Subcutaneous abdominal adipose tissue (tissue), 5 donors: ENCODE measurements around the gene ST3GAL3.

Experiments used
- H3K27ac ChIP-seq: one replicate; pipeline ENCODE4 v1.7.0; 2013; ENCODE audit warnings: low read depth, mild to moderate bottlenecking, inconsistent platforms, low read length, moderate library complexity
- H3K27me3 ChIP-seq, 5 donors: one replicate each; pipeline ENCODE4 v1.7.0; 2013; ENCODE audit warnings: low read length in 5 of 5, inconsistent platforms in 1 of 5; ENCODE audit not compliant: control insufficient read depth in 5 of 5, insufficient read depth in 4 of 5
- H3K36me3 ChIP-seq, 5 donors: one replicate each; pipeline ENCODE4 v1.7.0; 2013; ENCODE audit warnings: low read length in 5 of 5; ENCODE audit not compliant: control insufficient read depth in 5 of 5, insufficient read depth in 5 of 5
- H3K4me1 ChIP-seq, 5 donors: one replicate each; pipeline ENCODE4 v1.7.0; 2013; ENCODE audit warnings: low read length in 5 of 5, mild to moderate bottlenecking in 3 of 5, moderate library complexity in 1 of 5; ENCODE audit not compliant: control insufficient read depth in 5 of 5, insufficient read depth in 5 of 5
- H3K4me3 ChIP-seq, 5 donors: one replicate each; pipeline ENCODE4 v1.7.0; 2013; ENCODE audit warnings: low read length in 5 of 5, low read depth in 1 of 5
- H3K9ac ChIP-seq, 5 donors: one replicate each; pipeline ENCODE4 v1.7.0; 2013; ENCODE audit warnings: low read length in 5 of 5, mild to moderate bottlenecking in 4 of 5, moderate library complexity in 3 of 5
- H3K9me3 ChIP-seq, 5 donors: one replicate each; pipeline ENCODE4 v1.7.0; 2013; ENCODE audit warnings: low read length in 5 of 5; ENCODE audit not compliant: control insufficient read depth in 5 of 5
- donor health status: healthy.
- donor health status: healthy.
- donor health status: healthy.
- donor health status: healthy.
- donor health status: healthy.

Gene ST3GAL3

GRCh38 chr1:43947874-43948437 lies 240.6 kb downstream of the ST3GAL3 start:
- Histone ChIP-seq H3K36me3 (peaks cover 7 to 18% (median 12%) of the 10 kb centered on the region in 5 donors), H3K9me3 (no peaks in the 10 kb centered on the region), H3K4me3 (peak overlapping the region; percentile 61 to 98 (median 93)), H3K27me3 (no peaks in the 10 kb centered on the region), H3K4me1 (peaks cover 4 to 33% (median 31%) of the 10 kb centered on the region in 5 donors), H3K27ac (no peak overlapping the region), H3K9ac (peak overlapping the region; percentile 89 to 100 (median 96))

GRCh38 chr1:43949678-43950077 lies 242.3 kb downstream of the ST3GAL3 start:
- Histone ChIP-seq H3K9ac (no peak overlapping the region), H3K4me1 (peaks cover 4 to 33% (median 31%) of the 10 kb centered on the region in 5 donors), H3K27me3 (no peaks in the 10 kb centered on the region), H3K36me3 (peaks cover 7 to 21% (median 12%) of the 10 kb centered on the region in 5 donors), H3K9me3 (no peaks in the 10 kb centered on the region), H3K27ac (no peak overlapping the region), H3K4me3 (no peak overlapping the region)

GRCh38 chr1:43951021-43951985 lies 244.0 kb downstream of the ST3GAL3 start:
- Histone ChIP-seq H3K9me3 (no peaks in the 10 kb centered on the region), H3K9ac (no peak overlapping the region), H3K27me3 (no peaks in the 10 kb centered on the region), H3K4me3 (no peak overlapping the region), H3K36me3 (peaks cover 7 to 23% (median 14%) of the 10 kb centered on the region in 5 donors), H3K4me1 (peaks cover 4 to 23% (median 22%) of the 10 kb centered on the region in 5 donors), H3K27ac (no peak overlapping the region)

- no peak overlapping the region for H3K27ac ChIP-seq
- no peaks in the 10 kb centered on the region for H3K9me3 ChIP-seq
- no peaks in the 10 kb centered on the region for H3K27me3 ChIP-seq
- peak overlapping the region in 1 of 5 donors; percentile 16 for H3K9ac ChIP-seq
- H3K4me3 ChIP-seq, result no peak overlapping the region
- peaks cover 7 to 38% (median 30%) of the 10 kb centered on the region in 5 donors for H3K36me3 ChIP-seq
- peaks cover under 1 to 11% (median 11%) of the 10 kb centered on the region in 5 donors for H3K4me1 ChIP-seq
These were observed 245.5 kb downstream of the ST3GAL3 start for GRCh38 chr1:43952731-43953346.

- no peaks in the 10 kb centered on the region for H3K9me3 ChIP-seq
- H3K27ac ChIP-seq, result no peak overlapping the region
- peak overlapping the region in 1 of 5 donors; percentile 16 for H3K9ac ChIP-seq
- H3K36me3 ChIP-seq, result peaks cover 7 to 43% (median 35%) of the 10 kb centered on the region in 5 donors
- no peak overlapping the region for H3K4me3 ChIP-seq
- H3K27me3 ChIP-seq, result no peaks in the 10 kb centered on the region
- peaks cover 0 to 6% (median 6%) of the 10 kb centered on the region in 5 donors for H3K4me1 ChIP-seq
These were observed 246.0 kb downstream of the ST3GAL3 start for GRCh38 chr1:43953361-43953760.

GRCh38 chr1:43954036-43954435 lies 246.7 kb downstream of the ST3GAL3 start:
- Histone ChIP-seq H3K27me3 (no peaks in the 10 kb centered on the region), H3K9ac (no peak overlapping the region), H3K9me3 (no peaks in the 10 kb centered on the region), H3K4me3 (no peak overlapping the region), H3K36me3 (peaks cover 7 to 50% (median 42%) of the 10 kb centered on the region in 5 donors), H3K4me1 (peaks cover 0 to 2% (median 0%) of the 10 kb centered on the region in 5 donors), H3K27ac (no peak overlapping the region)

- Histone ChIP-seq H3K4me3 (no peak overlapping the region), H3K4me1 (no peaks in the 10 kb centered on the region), H3K27me3 (no peaks in the 10 kb centered on the region), H3K27ac (no peak overlapping the region), H3K36me3 (peaks cover 0 to 55% (median 51%) of the 10 kb centered on the region in 5 donors), H3K9me3 (no peaks in the 10 kb centered on the region), H3K9ac (no peak overlapping the region)
These were observed 248.9 kb downstream of the ST3GAL3 start for GRCh38 chr1:43956234-43956633.

GRCh38 chr1:43957407-43958040 lies 250.2 kb downstream of the ST3GAL3 start:
- H3K9me3 ChIP-seq, result no peaks in the 10 kb centered on the region
- no peak overlapping the region for H3K9ac ChIP-seq
- H3K4me1 ChIP-seq, result no peaks in the 10 kb centered on the region
- H3K4me3 ChIP-seq, result no peak overlapping the region
- no peaks in the 10 kb centered on the region for H3K27me3 ChIP-seq
- H3K36me3 ChIP-seq, result peaks cover 0 to 68% (median 63%) of the 10 kb centered on the region in 5 donors
- H3K27ac ChIP-seq, result no peak overlapping the region

- H3K36me3 ChIP-seq, result peaks cover 0 to 77% (median 74%) of the 10 kb centered on the region in 5 donors
- H3K27me3 ChIP-seq, result no peaks in the 10 kb centered on the region
- H3K9ac ChIP-seq, result no peak overlapping the region
- no peak overlapping the region for H3K27ac ChIP-seq
- H3K9me3 ChIP-seq, result no peaks in the 10 kb centered on the region
- no peak overlapping the region for H3K4me3 ChIP-seq
- no peaks in the 10 kb centered on the region for H3K4me1 ChIP-seq
These were observed 251.3 kb downstream of the ST3GAL3 start for GRCh38 chr1:43958351-43959255.
